H1 (cell line): ENCODE measurements around the gene CD53.

Source experiments
- POLR2A ChIP-seq, 2 experiments: IDR thresholded peaks; 1 replicate in 1 of 2; 2 replicates in 1 of 2; pipeline ENCODE4 v1.6.1; 2011; ENCODE audit warnings: low read depth in 2 of 2, low read length in 2 of 2, mild to moderate bottlenecking in 2 of 2; ENCODE audit errors: control extremely low read depth in 1 of 2
- TF ChIP-seq, protein P1 (sequence below), 3 experiments: IDR thresholded peaks; 1 replicate in 2 of 3; 2 replicates in 1 of 3; pipeline versions ENCODE4 v1.5.1 to v1.6.1; 2011; ENCODE audit warnings: low read length in 3 of 3, mild to moderate bottlenecking in 3 of 3, inconsistent platforms in 2 of 3, low read depth in 1 of 3, moderate library complexity in 1 of 3; ENCODE audit not compliant: insufficient read depth in 1 of 3; ENCODE audit errors: control extremely low read depth in 1 of 3

GRCh38 chr1:110918016-110918415 is 45.1 kb downstream of the CD53 start:
- TF ChIP-seq, protein P1, sequence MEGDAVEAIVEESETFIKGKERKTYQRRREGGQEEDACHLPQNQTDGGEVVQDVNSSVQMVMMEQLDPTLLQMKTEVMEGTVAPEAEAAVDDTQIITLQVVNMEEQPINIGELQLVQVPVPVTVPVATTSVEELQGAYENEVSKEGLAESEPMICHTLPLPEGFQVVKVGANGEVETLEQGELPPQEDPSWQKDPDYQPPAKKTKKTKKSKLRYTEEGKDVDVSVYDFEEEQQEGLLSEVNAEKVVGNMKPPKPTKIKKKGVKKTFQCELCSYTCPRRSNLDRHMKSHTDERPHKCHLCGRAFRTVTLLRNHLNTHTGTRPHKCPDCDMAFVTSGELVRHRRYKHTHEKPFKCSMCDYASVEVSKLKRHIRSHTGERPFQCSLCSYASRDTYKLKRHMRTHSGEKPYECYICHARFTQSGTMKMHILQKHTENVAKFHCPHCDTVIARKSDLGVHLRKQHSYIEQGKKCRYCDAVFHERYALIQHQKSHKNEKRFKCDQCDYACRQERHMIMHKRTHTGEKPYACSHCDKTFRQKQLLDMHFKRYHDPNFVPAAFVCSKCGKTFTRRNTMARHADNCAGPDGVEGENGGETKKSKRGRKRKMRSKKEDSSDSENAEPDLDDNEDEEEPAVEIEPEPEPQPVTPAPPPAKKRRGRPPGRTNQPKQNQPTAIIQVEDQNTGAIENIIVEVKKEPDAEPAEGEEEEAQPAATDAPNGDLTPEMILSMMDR (IDR thresholded peaks at IDR 0.05; ENCODE audit: control extremely low read depth in 1 of 3, insufficient read depth in 1 of 3, low read depth in 1 of 3, low read length in 3 of 3) = no peak
- TF ChIP-seq POLR2A (IDR thresholded peaks at IDR 0.05; ENCODE audit: control extremely low read depth in 1 of 2, low read depth in 2 of 2, low read length in 2 of 2) = no peak
